HUES6 (cell line): ENCODE data around the gene GFER.

ENCODE experiments used
- H3K27ac ChIP-seq: 2 replicates; pipeline ENCODE4 v1.7.0; 2013; ENCODE audit warnings: low read depth, mild to moderate bottlenecking, low read length, inconsistent platforms
- H3K27me3 ChIP-seq: 2 replicates; pipeline ENCODE4 v1.6.1; 2013; ENCODE audit warnings: low read length; ENCODE audit not compliant: control insufficient read depth, insufficient read depth
- H3K36me3 ChIP-seq: 2 replicates; pipeline ENCODE4 v1.6.1; 2013; ENCODE audit warnings: low read length; ENCODE audit not compliant: control insufficient read depth, insufficient read depth
- H3K4me1 ChIP-seq: 2 replicates; pipeline ENCODE4 v1.6.1; 2013; ENCODE audit warnings: low read length; ENCODE audit not compliant: control insufficient read depth, insufficient read depth
- H3K4me3 ChIP-seq: 2 replicates; pipeline ENCODE4 v1.5.1; 2013; ENCODE audit warnings: low read depth, low read length
- H3K9ac ChIP-seq: one replicate; pipeline ENCODE4 v1.6.1; 2013; ENCODE audit warnings: mild to moderate bottlenecking, low read length
- H3K9me3 ChIP-seq: 2 replicates; pipeline ENCODE4 v1.6.1; 2013; ENCODE audit warnings: low read depth, low read length; ENCODE audit not compliant: control insufficient read depth, insufficient read depth

GFER gene

GRCh38 chr16:2034696-2035430 is 50.9 kb downstream of the GFER start:
- no peak overlapping the region for H3K4me3 ChIP-seq
- H3K9ac ChIP-seq: no peak overlapping the region
- no peaks in the 10 kb centered on the region for H3K9me3 ChIP-seq
- H3K36me3 ChIP-seq: peaks cover 9% of the 10 kb centered on the region
- H3K4me1 ChIP-seq: peaks cover 24% of the 10 kb centered on the region; the same call in 1 of the 2 replicates
- H3K27ac ChIP-seq: 0 out of 2 replicates have a peak overlapping the region, but pooled peaks have one; percentile 33
- H3K27me3 ChIP-seq: no peaks in the 10 kb centered on the region

GRCh38 chr16:2035431-2036199 is 51.6 kb downstream of the GFER start:
- H3K27me3 ChIP-seq: no peaks in the 10 kb centered on the region
- H3K9ac ChIP-seq: no peak overlapping the region
- H3K9me3 ChIP-seq: no peaks in the 10 kb centered on the region
- H3K4me1 ChIP-seq: peaks cover 24% of the 10 kb centered on the region; the same call in 1 of the 2 replicates
- H3K27ac ChIP-seq: 0 out of 2 replicates have a peak overlapping the region, but pooled peaks have one; percentile 33
- peaks cover 9% of the 10 kb centered on the region for H3K36me3 ChIP-seq
- no peak overlapping the region for H3K4me3 ChIP-seq

- H3K4me1 ChIP-seq: peaks cover 24% of the 10 kb centered on the region; the same call in 1 of the 2 replicates
These were observed 52.4 kb downstream of the GFER start for GRCh38 chr16:2036200-2036966.

GRCh38 chr16:2037115-2037514 is 53.1 kb downstream of the GFER start:
- Histone ChIP-seq H3K9ac (no peak overlapping the region), H3K36me3 (peaks cover 9% of the 10 kb centered on the region), H3K4me3 (no peak overlapping the region), H3K4me1 (peaks cover 24% of the 10 kb centered on the region; the same call in 1 of the 2 replicates), H3K9me3 (no peaks in the 10 kb centered on the region), H3K27ac (no peak overlapping the region), H3K27me3 (no peaks in the 10 kb centered on the region)

More at GRCh38 chr16:2036200-2036966, 52.4 kb downstream of the GFER start:
- no peaks in the 10 kb centered on the region for H3K27me3 ChIP-seq
- no peaks in the 10 kb centered on the region for H3K9me3 ChIP-seq
- peaks cover 9% of the 10 kb centered on the region for H3K36me3 ChIP-seq
- no peak overlapping the region for H3K27ac ChIP-seq
- no peak overlapping the region for H3K9ac ChIP-seq
- H3K4me3 ChIP-seq: no peak overlapping the region
